WTC11 (cell line): ENCODE data around the gene NDUFB10. TPM values are rescaled to one million over a fixed set of nuclear protein-coding genes. Genes with fewer than 3 reads are reported as not detected.
"Not testable (repeated sequence)": the region's sequence is repeated elsewhere in the genome, so short reads cannot be mapped to it uniquely, and the experiment has no call there.

ENCODE experiments used
- ATAC-seq: fragments of 200-7000 bp; cut with Tn5 transposase; 2 replicates; pipeline ENCODE4 v1.10.0; 2021; ENCODE audit warnings: mild to moderate bottlenecking, moderate library complexity
- CTCF ChIA-PET: fragments of 300-600 bp; sonication (Branson Sonifier 250); formaldehyde crosslinking; loops from one replicate; lab custom pipeline; 2021; ENCODE audit warnings: antibody characterized with exemption; lab: Charles Lee
- POLR2A ChIA-PET: fragments of 350-600 bp; sonication (Branson Sonifier 250); formaldehyde crosslinking; loops from one replicate; lab custom pipeline; 2021; ENCODE audit warnings: antibody characterized with exemption; lab: Charles Lee
- DNase-seq: peaks from one replicate; pipeline ENCODE4 v3.0.0; 2021; ENCODE audit warnings: low spot score
- H3K27ac Mint-ChIP-seq: 2 replicates; pipeline ENCODE4 v1.8.0; 2021; ENCODE audit warnings: mixed read lengths
- H3K27me3 Mint-ChIP-seq: 2 replicates; pipeline ENCODE4 v1.8.0; 2021; ENCODE audit warnings: low read depth, mild to moderate bottlenecking, moderate library complexity, mixed read lengths
- H3K36me3 Mint-ChIP-seq: 2 replicates; pipeline ENCODE4 v1.8.0; 2021; ENCODE audit warnings: mixed read lengths
- H3K4me1 Mint-ChIP-seq: 2 replicates; pipeline ENCODE4 v1.8.0; 2022; ENCODE audit warnings: mixed read lengths
- H3K4me3 Mint-ChIP-seq: 2 replicates; pipeline ENCODE4 v1.8.0; 2021; ENCODE audit warnings: mild to moderate bottlenecking, moderate library complexity, mixed read lengths
- H3K9me3 Mint-ChIP-seq: 2 replicates; pipeline ENCODE4 v1.8.0; 2021; ENCODE audit warnings: mixed read lengths
- EMX1 ChIP-seq: fragments of 250-450 bp; sonication (Bioruptor Pico); IDR thresholded peaks from 2 replicates; pipeline ENCODE4 v1.8.0; 2021; ENCODE audit warnings: mild to moderate bottlenecking
- FOXP1 ChIP-seq: sonication (generic); formaldehyde crosslinking; IDR thresholded peaks from 2 replicates; pipeline ENCODE4 v1.8.0; 2022; ENCODE audit warnings: missing genetic modification reagents, mild to moderate bottlenecking, moderate library complexity, borderline replicate concordance
- NFATC4 ChIP-seq: fragments of 250-450 bp; sonication (Bioruptor Pico); IDR thresholded peaks from 2 replicates; pipeline ENCODE4 v1.9.0; 2021; ENCODE audit warnings: mild to moderate bottlenecking
- OVOL2 ChIP-seq: fragments of 250-450 bp; sonication (Bioruptor Pico); IDR thresholded peaks from 2 replicates; pipeline ENCODE4 v1.9.0; 2021; ENCODE audit warnings: mild to moderate bottlenecking, borderline replicate concordance
- TEAD1 ChIP-seq: sonication (generic); formaldehyde crosslinking; IDR thresholded peaks from 2 replicates; pipeline ENCODE4 v1.8.0; 2022; ENCODE audit warnings: mild to moderate bottlenecking, missing genetic modification reagents
- TEAD4 ChIP-seq: sonication (generic); formaldehyde crosslinking; IDR thresholded peaks from 2 replicates; pipeline ENCODE4 v1.8.0; 2022; ENCODE audit warnings: mild to moderate bottlenecking, missing genetic modification reagents
- ZNF219 ChIP-seq: sonication (generic); formaldehyde crosslinking; IDR thresholded peaks from 2 replicates; pipeline ENCODE4 v1.8.0; 2023; ENCODE audit warnings: missing genetic modification reagents, mild to moderate bottlenecking, borderline replicate concordance
- ZNF232 ChIP-seq: sonication (generic); formaldehyde crosslinking; IDR thresholded peaks from 2 replicates; pipeline ENCODE4 v1.8.0; 2022; ENCODE audit warnings: mild to moderate bottlenecking, missing genetic modification reagents
- ZNF423 ChIP-seq: fragments of 250-450 bp; sonication (Bioruptor Pico); IDR thresholded peaks from 2 replicates; pipeline ENCODE4 v2.1.2; 2022; ENCODE audit warnings: mild to moderate bottlenecking, moderate library complexity
- total RNA-seq: library from RNA; stranded (reverse); gene quantifications from 3 replicates; pipeline ENCODE4 v1.2.3, GENCODE V29; 2021
- TF ChIP-seq, protein P1 (sequence below): fragments of 250-450 bp; sonication (Bioruptor Pico); IDR thresholded peaks from 2 replicates; pipeline ENCODE4 v1.8.0; 2021; ENCODE audit warnings: mild to moderate bottlenecking
- TF ChIP-seq, protein P2 (sequence below): sonication (generic); formaldehyde crosslinking; IDR thresholded peaks from 2 replicates; pipeline ENCODE4 v1.8.1; 2022; ENCODE audit warnings: low read depth, missing genetic modification reagents, borderline replicate concordance
- TF ChIP-seq, protein P3 (sequence below): sonication (generic); formaldehyde crosslinking; IDR thresholded peaks from 2 replicates; pipeline ENCODE4 v1.8.1; 2022; ENCODE audit warnings: low read depth, mild to moderate bottlenecking, moderate library complexity, missing genetic modification reagents, borderline replicate concordance
- TF ChIP-seq, protein P4 (sequence below): fragments of 200-600 bp; IDR thresholded peaks from 2 replicates; pipeline ENCODE4 v1.8.0; 2022; ENCODE audit warnings: antibody characterized with exemption
- TF ChIP-seq, protein P5 (sequence below): sonication (generic); formaldehyde crosslinking; IDR thresholded peaks from 2 replicates; pipeline ENCODE4 v1.8.0; 2022; ENCODE audit warnings: mild to moderate bottlenecking, missing genetic modification reagents
- TF ChIP-seq, protein P6 (sequence below): sonication (generic); formaldehyde crosslinking; IDR thresholded peaks from 2 replicates; pipeline ENCODE4 v1.8.1; 2022; ENCODE audit warnings: missing genetic modification reagents, borderline replicate concordance
- TF ChIP-seq, protein P7 (sequence below): sonication (generic); formaldehyde crosslinking; IDR thresholded peaks from 2 replicates; pipeline ENCODE4 v1.8.0; 2023; ENCODE audit warnings: missing genetic modification reagents, mild to moderate bottlenecking, borderline replicate concordance

The NDUFB10 gene
- total RNA-seq, 1 experiment from 2014 or later = 228 TPM

DNA sequence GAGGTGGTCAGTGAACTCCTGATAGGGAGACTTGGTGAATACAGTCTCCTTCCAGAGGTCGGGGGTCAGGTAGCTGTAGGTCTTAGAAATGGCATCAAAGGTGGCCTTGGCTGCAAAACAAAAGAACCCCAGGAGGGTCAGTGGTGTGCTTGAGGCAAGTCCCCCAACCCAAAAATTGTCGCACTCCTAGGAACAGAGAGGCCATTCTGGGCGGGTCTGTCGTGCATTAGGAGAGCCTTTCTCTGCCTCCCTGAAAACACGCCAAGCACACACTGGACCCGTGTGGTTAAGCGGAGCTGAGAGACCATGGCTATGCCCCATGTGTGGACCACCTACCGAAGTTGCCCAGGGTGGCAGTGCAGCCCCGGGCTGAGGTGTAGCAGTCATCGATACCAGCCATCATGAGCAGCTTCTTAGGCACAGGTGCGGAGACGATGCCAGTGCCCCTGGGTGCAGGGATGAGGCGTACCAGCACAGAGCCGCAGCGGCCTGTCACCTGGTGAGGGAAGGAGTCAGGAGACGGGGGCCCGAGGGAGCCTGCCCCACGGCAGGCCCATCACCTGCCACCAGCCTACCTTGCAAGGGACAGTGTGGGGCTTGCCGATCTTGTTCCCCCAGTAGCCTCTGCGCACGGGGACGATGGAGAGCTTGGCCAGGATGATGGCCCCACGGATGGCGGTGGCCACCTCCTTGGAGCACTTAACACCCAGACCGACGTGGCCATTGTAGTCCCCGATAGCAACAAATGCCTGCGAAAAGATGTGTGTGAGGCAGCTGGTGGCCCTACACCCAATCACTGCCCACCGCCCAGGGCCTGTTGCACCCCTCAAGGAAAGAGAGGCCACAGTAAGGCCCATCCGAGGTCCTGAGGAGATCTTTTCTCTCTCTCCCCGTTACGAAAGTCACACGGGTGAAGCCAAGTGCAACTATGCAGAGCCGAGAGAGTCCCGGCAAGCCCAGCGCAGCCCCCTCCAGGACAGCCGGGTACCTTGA, 3.1 kb downstream of the NDUFB10 start:
- ChIA-PET POLR2A (interaction anchor here (0.7 to 2.0 kb wide), 3 partner anchors 9 to 193 kb away, joined by 3 to 10 read pairs (median 4); partner anchors contain the start of genes TBL3 and TRAF7), CTCF (interaction anchor here (1.0 to 1.7 kb wide), 3 partner anchors 16 to 39 kb away, joined by 3 to 5 read pairs (median 4); no protein-coding TSS in a partner anchor)
- H3K27me3 Mint-ChIP-seq, H3K9me3 Mint-ChIP-seq, ATAC-seq, DNase-seq: not testable (repeated sequence)
- H3K27ac Mint-ChIP-seq = peak overlapping the region; percentile 97
- peak overlapping the region; percentile 94 for H3K4me3 Mint-ChIP-seq
- peak; percentile 11; the same call in 1 of the 2 replicates for TF ChIP-seq NFATC4 (CRISPR knock-in tag)
- TF ChIP-seq FOXP1 = peak; percentile 53; the same call in 1 of the 2 replicates
- TF ChIP-seq, protein P1, sequence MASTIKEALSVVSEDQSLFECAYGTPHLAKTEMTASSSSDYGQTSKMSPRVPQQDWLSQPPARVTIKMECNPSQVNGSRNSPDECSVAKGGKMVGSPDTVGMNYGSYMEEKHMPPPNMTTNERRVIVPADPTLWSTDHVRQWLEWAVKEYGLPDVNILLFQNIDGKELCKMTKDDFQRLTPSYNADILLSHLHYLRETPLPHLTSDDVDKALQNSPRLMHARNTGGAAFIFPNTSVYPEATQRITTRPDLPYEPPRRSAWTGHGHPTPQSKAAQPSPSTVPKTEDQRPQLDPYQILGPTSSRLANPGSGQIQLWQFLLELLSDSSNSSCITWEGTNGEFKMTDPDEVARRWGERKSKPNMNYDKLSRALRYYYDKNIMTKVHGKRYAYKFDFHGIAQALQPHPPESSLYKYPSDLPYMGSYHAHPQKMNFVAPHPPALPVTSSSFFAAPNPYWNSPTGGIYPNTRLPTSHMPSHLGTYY (CRISPR knock-in tag) = peak; percentile 4; the same call in 1 of the 2 replicates
- peaks cover 39% of the 10 kb centered on the region for H3K4me1 Mint-ChIP-seq
- H3K36me3 Mint-ChIP-seq = peaks cover 35% of the 10 kb centered on the region

DNA sequence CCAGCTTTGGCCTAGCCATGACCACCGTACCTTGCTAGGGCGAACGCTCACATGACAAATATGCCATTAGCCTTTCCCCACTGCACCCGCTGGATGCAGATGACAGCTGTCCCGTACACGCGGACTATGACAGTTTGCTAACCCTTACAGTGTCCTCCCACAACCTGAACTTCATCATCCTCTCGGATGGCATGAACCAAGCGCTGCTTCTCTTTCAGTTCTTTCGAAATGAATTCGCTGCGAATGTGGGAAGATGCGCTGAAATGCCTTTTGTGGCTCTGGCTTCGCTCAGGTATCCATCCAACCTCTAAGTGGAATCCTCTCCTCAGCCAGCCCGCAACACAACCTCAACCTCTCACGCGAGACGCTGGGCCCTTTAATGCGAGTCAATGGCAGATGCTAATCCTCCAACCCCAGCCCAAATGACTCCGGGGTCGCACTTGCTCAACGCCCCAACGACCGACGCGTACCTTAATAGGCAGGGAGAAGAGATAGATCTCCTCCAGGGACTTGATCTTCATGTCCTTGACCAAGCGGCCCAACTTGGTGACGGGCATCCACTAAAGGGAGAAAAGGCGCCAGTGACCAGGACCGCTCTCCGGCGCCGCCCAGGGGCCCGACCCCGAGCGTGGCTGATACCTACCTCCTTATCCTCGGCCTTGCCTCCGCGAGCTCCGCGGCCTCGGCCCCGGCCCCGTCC, 4.6 kb downstream of the NDUFB10 start:
- Mint-ChIP-seq H3K9me3 (no peaks in the 10 kb centered on the region), H3K36me3 (peaks cover 35% of the 10 kb centered on the region), H3K4me3 (peak overlapping the region; percentile 94), H3K4me1 (peaks cover 39% of the 10 kb centered on the region), H3K27ac (peak overlapping the region; percentile 97), H3K27me3 (no peaks in the 10 kb centered on the region)
- ChIA-PET CTCF (interaction anchor here (0.7 to 1.0 kb wide), 8 partner anchors 12 to 84 kb away, joined by 3 to 12 read pairs (median 4); partner anchors contain the start of genes NOXO1, NTHL1 and TSC2), POLR2A (interaction anchor here (0.7 to 2.3 kb wide), 17 partner anchors 8 to 758 kb away, joined by 3 to 20 read pairs (median 6); partner anchors contain the start of genes MAPK8IP3, MSRB1, NOXO1 and TRAF7)
- ATAC-seq (no peak), DNase-seq (no peak)
- TF ChIP-seq OVOL2 (CRISPR knock-in tag) (no peak), EMX1 (CRISPR knock-in tag) (peak; percentile 70; the same call in 1 of the 2 replicates), FOXP1 (no peak), TEAD1 (CRISPR knock-in tag) (no peak), NFATC4 (CRISPR knock-in tag) (peak; percentile 59), TEAD4 (CRISPR knock-in tag) (no peak), ZNF232 (CRISPR knock-in tag) (no peak), ZNF219 (peak; percentile 40; the same call in 1 of the 2 replicates), ZNF423 (no peak)
- TF ChIP-seq, protein P2, sequence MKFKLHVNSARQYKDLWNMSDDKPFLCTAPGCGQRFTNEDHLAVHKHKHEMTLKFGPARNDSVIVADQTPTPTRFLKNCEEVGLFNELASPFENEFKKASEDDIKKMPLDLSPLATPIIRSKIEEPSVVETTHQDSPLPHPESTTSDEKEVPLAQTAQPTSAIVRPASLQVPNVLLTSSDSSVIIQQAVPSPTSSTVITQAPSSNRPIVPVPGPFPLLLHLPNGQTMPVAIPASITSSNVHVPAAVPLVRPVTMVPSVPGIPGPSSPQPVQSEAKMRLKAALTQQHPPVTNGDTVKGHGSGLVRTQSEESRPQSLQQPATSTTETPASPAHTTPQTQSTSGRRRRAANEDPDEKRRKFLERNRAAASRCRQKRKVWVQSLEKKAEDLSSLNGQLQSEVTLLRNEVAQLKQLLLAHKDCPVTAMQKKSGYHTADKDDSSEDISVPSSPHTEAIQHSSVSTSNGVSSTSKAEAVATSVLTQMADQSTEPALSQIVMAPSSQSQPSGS = no peak
- TF ChIP-seq, protein P3, sequence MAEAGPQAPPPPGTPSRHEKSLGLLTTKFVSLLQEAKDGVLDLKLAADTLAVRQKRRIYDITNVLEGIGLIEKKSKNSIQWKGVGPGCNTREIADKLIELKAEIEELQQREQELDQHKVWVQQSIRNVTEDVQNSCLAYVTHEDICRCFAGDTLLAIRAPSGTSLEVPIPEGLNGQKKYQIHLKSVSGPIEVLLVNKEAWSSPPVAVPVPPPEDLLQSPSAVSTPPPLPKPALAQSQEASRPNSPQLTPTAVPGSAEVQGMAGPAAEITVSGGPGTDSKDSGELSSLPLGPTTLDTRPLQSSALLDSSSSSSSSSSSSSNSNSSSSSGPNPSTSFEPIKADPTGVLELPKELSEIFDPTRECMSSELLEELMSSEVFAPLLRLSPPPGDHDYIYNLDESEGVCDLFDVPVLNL (CRISPR knock-in tag) = 0 out of 2 replicates have a peak, but pooled peaks have one; percentile 6
- TF ChIP-seq, protein P4, sequence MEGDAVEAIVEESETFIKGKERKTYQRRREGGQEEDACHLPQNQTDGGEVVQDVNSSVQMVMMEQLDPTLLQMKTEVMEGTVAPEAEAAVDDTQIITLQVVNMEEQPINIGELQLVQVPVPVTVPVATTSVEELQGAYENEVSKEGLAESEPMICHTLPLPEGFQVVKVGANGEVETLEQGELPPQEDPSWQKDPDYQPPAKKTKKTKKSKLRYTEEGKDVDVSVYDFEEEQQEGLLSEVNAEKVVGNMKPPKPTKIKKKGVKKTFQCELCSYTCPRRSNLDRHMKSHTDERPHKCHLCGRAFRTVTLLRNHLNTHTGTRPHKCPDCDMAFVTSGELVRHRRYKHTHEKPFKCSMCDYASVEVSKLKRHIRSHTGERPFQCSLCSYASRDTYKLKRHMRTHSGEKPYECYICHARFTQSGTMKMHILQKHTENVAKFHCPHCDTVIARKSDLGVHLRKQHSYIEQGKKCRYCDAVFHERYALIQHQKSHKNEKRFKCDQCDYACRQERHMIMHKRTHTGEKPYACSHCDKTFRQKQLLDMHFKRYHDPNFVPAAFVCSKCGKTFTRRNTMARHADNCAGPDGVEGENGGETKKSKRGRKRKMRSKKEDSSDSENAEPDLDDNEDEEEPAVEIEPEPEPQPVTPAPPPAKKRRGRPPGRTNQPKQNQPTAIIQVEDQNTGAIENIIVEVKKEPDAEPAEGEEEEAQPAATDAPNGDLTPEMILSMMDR = no peak
- TF ChIP-seq, protein P5, sequence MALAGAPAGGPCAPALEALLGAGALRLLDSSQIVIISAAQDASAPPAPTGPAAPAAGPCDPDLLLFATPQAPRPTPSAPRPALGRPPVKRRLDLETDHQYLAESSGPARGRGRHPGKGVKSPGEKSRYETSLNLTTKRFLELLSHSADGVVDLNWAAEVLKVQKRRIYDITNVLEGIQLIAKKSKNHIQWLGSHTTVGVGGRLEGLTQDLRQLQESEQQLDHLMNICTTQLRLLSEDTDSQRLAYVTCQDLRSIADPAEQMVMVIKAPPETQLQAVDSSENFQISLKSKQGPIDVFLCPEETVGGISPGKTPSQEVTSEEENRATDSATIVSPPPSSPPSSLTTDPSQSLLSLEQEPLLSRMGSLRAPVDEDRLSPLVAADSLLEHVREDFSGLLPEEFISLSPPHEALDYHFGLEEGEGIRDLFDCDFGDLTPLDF = no peak
- TF ChIP-seq, protein P6, sequence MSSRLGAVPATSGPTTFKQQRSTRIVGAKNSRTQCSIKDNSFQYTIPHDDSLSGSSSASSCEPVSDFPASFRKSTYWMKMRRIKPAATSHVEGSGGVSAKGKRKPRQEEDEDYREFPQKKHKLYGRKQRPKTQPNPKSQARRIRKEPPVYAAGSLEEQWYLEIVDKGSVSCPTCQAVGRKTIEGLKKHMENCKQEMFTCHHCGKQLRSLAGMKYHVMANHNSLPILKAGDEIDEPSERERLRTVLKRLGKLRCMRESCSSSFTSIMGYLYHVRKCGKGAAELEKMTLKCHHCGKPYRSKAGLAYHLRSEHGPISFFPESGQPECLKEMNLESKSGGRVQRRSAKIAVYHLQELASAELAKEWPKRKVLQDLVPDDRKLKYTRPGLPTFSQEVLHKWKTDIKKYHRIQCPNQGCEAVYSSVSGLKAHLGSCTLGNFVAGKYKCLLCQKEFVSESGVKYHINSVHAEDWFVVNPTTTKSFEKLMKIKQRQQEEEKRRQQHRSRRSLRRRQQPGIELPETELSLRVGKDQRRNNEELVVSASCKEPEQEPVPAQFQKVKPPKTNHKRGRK (CRISPR knock-in tag) = no peak
- TF ChIP-seq, protein P7, sequence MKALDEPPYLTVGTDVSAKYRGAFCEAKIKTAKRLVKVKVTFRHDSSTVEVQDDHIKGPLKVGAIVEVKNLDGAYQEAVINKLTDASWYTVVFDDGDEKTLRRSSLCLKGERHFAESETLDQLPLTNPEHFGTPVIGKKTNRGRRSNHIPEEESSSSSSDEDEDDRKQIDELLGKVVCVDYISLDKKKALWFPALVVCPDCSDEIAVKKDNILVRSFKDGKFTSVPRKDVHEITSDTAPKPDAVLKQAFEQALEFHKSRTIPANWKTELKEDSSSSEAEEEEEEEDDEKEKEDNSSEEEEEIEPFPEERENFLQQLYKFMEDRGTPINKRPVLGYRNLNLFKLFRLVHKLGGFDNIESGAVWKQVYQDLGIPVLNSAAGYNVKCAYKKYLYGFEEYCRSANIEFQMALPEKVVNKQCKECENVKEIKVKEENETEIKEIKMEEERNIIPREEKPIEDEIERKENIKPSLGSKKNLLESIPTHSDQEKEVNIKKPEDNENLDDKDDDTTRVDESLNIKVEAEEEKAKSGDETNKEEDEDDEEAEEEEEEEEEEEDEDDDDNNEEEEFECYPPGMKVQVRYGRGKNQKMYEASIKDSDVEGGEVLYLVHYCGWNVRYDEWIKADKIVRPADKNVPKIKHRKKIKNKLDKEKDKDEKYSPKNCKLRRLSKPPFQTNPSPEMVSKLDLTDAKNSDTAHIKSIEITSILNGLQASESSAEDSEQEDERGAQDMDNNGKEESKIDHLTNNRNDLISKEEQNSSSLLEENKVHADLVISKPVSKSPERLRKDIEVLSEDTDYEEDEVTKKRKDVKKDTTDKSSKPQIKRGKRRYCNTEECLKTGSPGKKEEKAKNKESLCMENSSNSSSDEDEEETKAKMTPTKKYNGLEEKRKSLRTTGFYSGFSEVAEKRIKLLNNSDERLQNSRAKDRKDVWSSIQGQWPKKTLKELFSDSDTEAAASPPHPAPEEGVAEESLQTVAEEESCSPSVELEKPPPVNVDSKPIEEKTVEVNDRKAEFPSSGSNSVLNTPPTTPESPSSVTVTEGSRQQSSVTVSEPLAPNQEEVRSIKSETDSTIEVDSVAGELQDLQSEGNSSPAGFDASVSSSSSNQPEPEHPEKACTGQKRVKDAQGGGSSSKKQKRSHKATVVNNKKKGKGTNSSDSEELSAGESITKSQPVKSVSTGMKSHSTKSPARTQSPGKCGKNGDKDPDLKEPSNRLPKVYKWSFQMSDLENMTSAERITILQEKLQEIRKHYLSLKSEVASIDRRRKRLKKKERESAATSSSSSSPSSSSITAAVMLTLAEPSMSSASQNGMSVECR (CRISPR knock-in tag) = no peak; the same call in 1 of the 2 replicates
